ENCODE measurements around the gene ATP1B1. TPM values are rescaled to one million over a fixed set of nuclear protein-coding genes. Genes with fewer than 3 reads are reported as not detected.

The ATP1B1 gene
- total and polyA plus RNA-seq, 2 of the 8 experiments (the other 6 are each of a cell fraction or from before 2014, with no cell fraction given), result 16.3 to 76.5 TPM

DNA sequence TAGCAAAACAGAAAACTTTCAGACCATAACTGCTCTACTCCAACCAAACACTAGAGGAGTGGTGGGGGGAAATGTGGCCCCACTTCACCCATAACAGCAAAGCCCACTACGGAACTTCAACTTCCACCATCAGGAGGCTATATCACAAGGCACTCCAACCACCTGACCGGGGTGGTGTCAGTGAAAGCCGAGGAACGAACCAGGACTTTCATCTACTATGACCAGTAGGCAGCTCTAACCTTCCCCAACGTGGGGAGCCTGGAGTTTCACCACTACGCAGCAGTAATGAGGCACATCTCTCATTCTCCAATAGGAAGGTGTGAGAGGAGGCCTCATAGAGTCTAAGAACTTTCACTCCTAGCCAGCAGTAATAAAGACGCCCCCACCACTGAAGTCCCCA lies 42.4 kb upstream of the ATP1B1 start (continued):
- TF ChIP-seq SIN3A (conservative IDR thresholded peaks at IDR 0.05 in 1 of 2, IDR thresholded peaks at IDR 0.05 in 1 of 2; ENCODE audit: low read depth in 1 of 2, low read length in 2 of 2), result no peak
- no peak for TF ChIP-seq YY1 (IDR thresholded peaks at IDR 0.05; ENCODE audit: low read depth, low read length)
- no peak for TF ChIP-seq POLR2AphosphoS5 (IDR thresholded peaks at IDR 0.05; ENCODE audit: low read depth, low read length)
- TF ChIP-seq EP300 (IDR thresholded peaks at IDR 0.05; ENCODE audit: borderline replicate concordance in 1 of 2, low read depth in 2 of 2, low read length in 2 of 2), result no peak
- TF ChIP-seq RFX5 (IDR thresholded peaks at IDR 0.05; ENCODE audit: borderline replicate concordance, low read depth, low read length), result no peak
- TF ChIP-seq SP2 (IDR thresholded peaks at IDR 0.05; ENCODE audit: low read length), result no peak
- no peak for TF ChIP-seq TCF12 (IDR thresholded peaks at IDR 0.05; ENCODE audit: low read depth, low read length)
- TF ChIP-seq SP4 (IDR thresholded peaks at IDR 0.05; ENCODE audit: low read length), result no peak

Data from H1 (cell line).